Transverse colon (tissue), 4 donors: ENCODE results near the gene FIP1L1. TPM values are rescaled to one million over a fixed set of nuclear protein-coding genes. Genes with fewer than 3 reads are reported as not detected.
"Not testable (repeated sequence)": the region's sequence is repeated elsewhere in the genome, so short reads cannot be mapped to it uniquely, and the experiment has no call there.

Experiments
- DNase-seq: peaks from one replicate; pipeline ENCODE4 v3.0.0-alpha.2; 2019
- H3K27ac ChIP-seq, 4 donors: fragments of 200-600 bp; sonication (generic); 2 replicates each; pipeline ENCODE4 v1.5.1; 2016 to 2018; ENCODE audit warnings: inconsistent platforms in 4 of 4
- H3K27me3 ChIP-seq: fragments of 200-600 bp; sonication (generic); 2 replicates; pipeline ENCODE4 v1.5.1; 2017; ENCODE audit warnings: inconsistent platforms
- H3K36me3 ChIP-seq, 4 donors: fragments of 200-600 bp; sonication (generic); 2 replicates each; pipeline ENCODE4 v1.5.1; 2017 to 2019; ENCODE audit warnings: inconsistent platforms in 4 of 4
- H3K4me1 ChIP-seq, 4 donors: fragments of 200-600 bp; sonication (generic); 2 replicates each; pipeline ENCODE4 v1.5.1; 2017 to 2020; ENCODE audit warnings: inconsistent platforms in 4 of 4
- H3K4me3 ChIP-seq, 4 donors: fragments of 200-600 bp; sonication (generic); 1 replicate in 1 of 4; 2 replicates in 3 of 4; pipeline versions ENCODE4 v1.5.1 to v1.6.1; 2017 to 2019; ENCODE audit warnings: inconsistent platforms in 4 of 4
- H3K9me3 ChIP-seq, 2 donors: fragments of 200-600 bp; sonication (generic); 2 replicates each; pipeline ENCODE4 v1.5.1; 2017 to 2019; ENCODE audit warnings: inconsistent platforms in 2 of 2
- EP300 ChIP-seq: sonication (generic); formaldehyde crosslinking; IDR thresholded peaks from one replicate; pipeline ENCODE4 v1.6.1; 2017; ENCODE audit warnings: antibody characterized with exemption, low read depth
- POLR2A ChIP-seq: fragments of 450-650 bp; IDR thresholded peaks from one replicate; pipeline ENCODE4 v1.6.1; 2016; ENCODE audit warnings: antibody characterized with exemption, mild to moderate bottlenecking, moderate library complexity
- POLR2AphosphoS5 ChIP-seq, 3 donors: sonication (generic); formaldehyde crosslinking; IDR thresholded peaks; one replicate each; pipeline ENCODE4 v1.6.1; 2016; ENCODE audit warnings: antibody characterized with exemption in 3 of 3
- WGBS, 2 donors: methylation state at CpG; one replicate each; pipeline ENCODE4 v1.1.5; 2018; ENCODE audit warnings: low coverage in 1 of 2; 5-methylcytosine and 5-hydroxymethylcytosine counted together
- in situ Hi-C, 4 donors: fragments of 200-750 bp; cut with MboI; loops; one replicate each; pipeline versions ENCODE4 v1.15.0 to v1.15.1; 2017; ENCODE audit warnings: low sequenced_read_pairs in 3 of 4, low pct_ligation_motif_present in 1 of 4, low pct_unique_long_range_greater_than_20kb in 1 of 4
- intact Hi-C: fragments of 100-400 bp; cut with DNase I; formaldehyde crosslinking; loops from one replicate; pipeline ENCODE4 v1.15.1; 2023; ENCODE audit warnings: low total_unique reads
- total RNA-seq, 4 donors: library from RNA; depleted of rRNA; stranded (reverse); fragments of >200 nt; gene quantifications; one replicate each; pipeline ENCODE4 v1.1.0, GENCODE V29; 2016
- TF ChIP-seq, protein P1 (sequence below), 5 experiments: fragments of 200-600 bp in 3 of 5; fragments of 450-650 bp in 2 of 5; sonication (generic) in 3 of 5; IDR thresholded peaks; 1 replicate in 2 of 5; 2 replicates in 3 of 5; pipeline ENCODE4 v1.5.1; 2016 to 2017; ENCODE audit warnings: antibody characterized with exemption in 5 of 5, inconsistent platforms in 3 of 5, mild to moderate bottlenecking in 2 of 5, moderate library complexity in 1 of 5

FIP1L1 gene
- total RNA-seq, 4 donors from 2014 or later, result 20.6 to 97.5 (median 43.9) TPM

DNA sequence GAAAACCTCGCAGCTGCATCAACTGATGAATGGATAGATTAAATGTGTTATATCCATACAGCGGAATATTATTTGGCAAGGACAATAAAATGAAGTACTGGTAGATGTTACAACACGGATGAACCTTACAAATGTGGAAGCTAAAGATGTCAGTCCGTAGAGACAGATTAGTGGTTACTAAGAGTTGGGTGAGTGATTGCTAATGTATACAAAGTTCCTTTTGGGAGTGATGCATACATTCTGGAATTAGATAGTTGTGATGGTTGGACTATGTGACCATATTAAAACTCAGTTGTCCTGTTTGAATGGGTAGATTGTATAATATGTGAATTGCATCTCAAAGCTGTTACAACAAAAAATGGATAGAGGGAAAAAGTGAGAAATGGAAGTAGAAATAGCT lies 2.8 kb downstream of the FIP1L1 start:
- DNase-seq, result no peak
- intact Hi-C loops, result no loop called here
- TF ChIP-seq POLR2A (no peak), EP300 (no peak), POLR2AphosphoS5 (IDR thresholded peaks at IDR 0.05) (no peak)
- TF ChIP-seq, protein P1, sequence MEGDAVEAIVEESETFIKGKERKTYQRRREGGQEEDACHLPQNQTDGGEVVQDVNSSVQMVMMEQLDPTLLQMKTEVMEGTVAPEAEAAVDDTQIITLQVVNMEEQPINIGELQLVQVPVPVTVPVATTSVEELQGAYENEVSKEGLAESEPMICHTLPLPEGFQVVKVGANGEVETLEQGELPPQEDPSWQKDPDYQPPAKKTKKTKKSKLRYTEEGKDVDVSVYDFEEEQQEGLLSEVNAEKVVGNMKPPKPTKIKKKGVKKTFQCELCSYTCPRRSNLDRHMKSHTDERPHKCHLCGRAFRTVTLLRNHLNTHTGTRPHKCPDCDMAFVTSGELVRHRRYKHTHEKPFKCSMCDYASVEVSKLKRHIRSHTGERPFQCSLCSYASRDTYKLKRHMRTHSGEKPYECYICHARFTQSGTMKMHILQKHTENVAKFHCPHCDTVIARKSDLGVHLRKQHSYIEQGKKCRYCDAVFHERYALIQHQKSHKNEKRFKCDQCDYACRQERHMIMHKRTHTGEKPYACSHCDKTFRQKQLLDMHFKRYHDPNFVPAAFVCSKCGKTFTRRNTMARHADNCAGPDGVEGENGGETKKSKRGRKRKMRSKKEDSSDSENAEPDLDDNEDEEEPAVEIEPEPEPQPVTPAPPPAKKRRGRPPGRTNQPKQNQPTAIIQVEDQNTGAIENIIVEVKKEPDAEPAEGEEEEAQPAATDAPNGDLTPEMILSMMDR (IDR thresholded peaks at IDR 0.05), result no peak
- Histone ChIP-seq H3K4me1 (peaks cover 0 to 31% (median 16%) of the 10 kb centered on the region in 4 donors), H3K27ac (no peak overlapping the region), H3K27me3 (no peaks in the 10 kb centered on the region), H3K4me3 (no peak overlapping the region), H3K36me3 (peaks cover 0 to 22% (median 9%) of the 10 kb centered on the region in 4 donors), H3K9me3 (no peaks in the 10 kb centered on the region)
- 90 to 94% methylated on average over 4 of the region's 4 CpGs for WGBS, 2 donors
- in situ Hi-C loops, result loop anchor here in 1 of 4 donors (25.0 kb wide), 1 partner anchor 107 kb away; no protein-coding TSS in a partner anchor

DNA sequence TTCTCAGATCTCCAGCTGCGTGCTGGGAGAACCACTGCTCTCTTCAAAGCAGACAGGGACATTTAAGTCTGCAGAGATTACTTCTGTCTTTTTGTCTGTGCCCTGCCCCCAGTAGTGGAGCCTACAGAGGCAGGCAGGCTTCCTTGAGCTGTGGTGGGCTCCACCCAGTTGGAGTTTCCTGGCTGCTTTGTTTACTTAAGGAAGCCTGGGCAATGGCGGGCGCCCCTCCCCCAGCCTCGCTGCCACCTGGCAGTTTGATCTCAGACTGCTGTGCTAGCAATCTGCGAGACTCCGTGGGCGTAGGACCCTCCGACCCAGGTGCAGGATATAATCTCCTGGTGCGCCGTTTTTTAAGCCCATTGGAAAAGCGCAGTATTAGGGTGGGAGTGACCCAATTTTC lies 32.0 kb downstream of the FIP1L1 start:
- H3K27me3 ChIP-seq, intact Hi-C loops, H3K4me3 ChIP-seq, DNase-seq, H3K27ac ChIP-seq, in situ Hi-C loops, H3K9me3 ChIP-seq, H3K36me3 ChIP-seq: not testable (repeated sequence)
- peaks cover 0 to 15% (median 7%) of the 10 kb centered on the region in 4 donors for H3K4me1 ChIP-seq
- 99% methylated on average over 11 of the region's 11 CpGs; no CpG with 5 or more reads in 1 of the 2 donors for WGBS, 2 donors

DNA sequence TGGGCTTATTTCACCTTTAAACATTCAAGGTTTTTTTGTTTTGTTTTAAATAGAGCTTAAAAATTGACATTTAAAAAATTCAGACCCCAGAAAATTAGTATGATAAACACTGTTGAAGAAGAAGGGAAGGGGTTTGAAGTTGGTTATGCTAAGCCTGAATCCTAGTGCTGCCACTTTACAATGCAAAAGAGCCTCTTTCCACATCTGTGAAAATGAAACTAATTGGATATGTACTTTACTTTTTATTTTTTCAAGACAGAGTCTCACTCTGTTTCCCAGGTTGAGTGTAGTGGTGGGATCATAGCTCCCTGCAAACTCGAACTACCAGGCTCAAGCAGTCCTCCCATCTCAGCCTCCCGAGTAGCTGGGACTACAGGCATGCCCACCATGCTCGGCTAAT lies 41.8 kb downstream of the FIP1L1 start:
- TF ChIP-seq, protein P1 (IDR thresholded peaks at IDR 0.05), result no peak
- TF ChIP-seq POLR2AphosphoS5 (IDR thresholded peaks at IDR 0.05) (no peak), EP300 (no peak), POLR2A (no peak)
- in situ Hi-C loops, result no loop called here

DNA sequence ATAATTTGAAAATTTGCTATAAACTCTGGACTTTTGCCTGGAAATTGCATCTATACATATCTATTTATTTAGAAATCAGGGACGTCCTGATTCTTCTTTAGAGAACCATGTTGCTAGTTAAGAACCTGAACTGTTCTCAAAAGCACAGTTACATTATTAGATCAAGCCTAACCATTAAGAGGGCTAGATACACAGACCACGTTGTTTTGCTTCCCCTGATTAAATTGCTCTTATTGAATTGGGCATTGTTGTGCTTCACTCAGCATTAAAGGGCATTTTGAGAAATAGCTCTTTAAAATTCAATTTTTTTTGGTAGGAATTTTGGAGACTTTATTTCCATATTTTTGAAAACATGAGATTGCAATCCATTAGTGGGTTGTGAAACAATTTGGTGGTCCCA lies 44.4 kb downstream of the FIP1L1 start:
- TF ChIP-seq, protein P1 (IDR thresholded peaks at IDR 0.05), result no peak
- TF ChIP-seq POLR2A (no peak), POLR2AphosphoS5 (IDR thresholded peaks at IDR 0.05) (no peak), EP300 (no peak)
- Histone ChIP-seq H3K4me1 (no peaks in the 10 kb centered on the region), H3K36me3 (peaks cover 0 to 5% (median 0%) of the 10 kb centered on the region in 4 donors), H3K27me3 (no peaks in the 10 kb centered on the region), H3K4me3 (no peak overlapping the region), H3K9me3 (no peaks in the 10 kb centered on the region), H3K27ac (no peak overlapping the region)
- intact Hi-C loops (no loop called here), in situ Hi-C loops (no loop called here)
- DNase-seq, result no peak
- 91 to 97% methylated on average over 2 of the region's 2 CpGs for WGBS, 2 donors

More for the DNA sequence above, 41.8 kb downstream of the FIP1L1 start:
- H3K27me3 ChIP-seq, result no peaks in the 10 kb centered on the region
- no peak overlapping the region for H3K27ac ChIP-seq
- no peaks in the 10 kb centered on the region for H3K9me3 ChIP-seq
- H3K36me3 ChIP-seq, result no peaks in the 10 kb centered on the region
- DNase-seq, result no peak
- no peaks in the 10 kb centered on the region for H3K4me1 ChIP-seq
- no peak overlapping the region for H3K4me3 ChIP-seq
- intact Hi-C loops, result no loop called here
- WGBS, 2 donors, result 100% methylated on average over 2 to 3 of the region's 3 CpGs

DNA sequence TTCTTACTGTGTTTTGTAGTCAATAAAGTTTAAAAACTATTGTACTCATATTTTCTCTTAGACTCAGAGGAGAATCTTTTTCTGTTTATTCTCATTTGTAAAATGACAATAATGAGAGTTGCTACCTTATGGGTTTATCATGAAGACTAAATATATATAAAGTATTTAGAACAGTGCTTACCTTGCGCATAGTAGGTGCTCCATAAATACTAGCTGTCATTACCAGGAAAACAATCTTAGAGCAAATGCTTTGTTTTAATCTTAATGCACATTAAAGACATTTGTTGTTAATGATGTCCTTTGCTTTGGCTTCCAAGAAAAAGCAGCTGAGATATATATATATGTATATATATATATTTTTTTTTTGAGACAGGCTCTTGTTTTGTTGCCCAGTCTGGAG lies 44.9 kb downstream of the FIP1L1 start:
- no peak for TF ChIP-seq POLR2AphosphoS5 (IDR thresholded peaks at IDR 0.05)
- no peak for TF ChIP-seq POLR2A
- TF ChIP-seq, protein P1 (IDR thresholded peaks at IDR 0.05), result no peak
- no peak for DNase-seq
- WGBS, 2 donors, result 100% methylated on average over 1 of the region's 1 CpG
- H3K27ac ChIP-seq, result no peak overlapping the region
- in situ Hi-C loops, result no loop called here
- intact Hi-C loops, result no loop called here
- H3K4me3 ChIP-seq, result no peak overlapping the region
- H3K9me3 ChIP-seq, result no peaks in the 10 kb centered on the region
- H3K4me1 ChIP-seq, result no peaks in the 10 kb centered on the region
- no peaks in the 10 kb centered on the region for H3K27me3 ChIP-seq
- peaks cover 0 to 5% (median 0%) of the 10 kb centered on the region in 4 donors for H3K36me3 ChIP-seq
